NT2/D1 (cell line): ENCODE data around the gene PTPRT.

Experiments
- SUZ12 ChIP-seq: IDR thresholded peaks from 2 replicates; pipeline ENCODE4 v1.6.1; 2011; ENCODE audit not compliant: insufficient read length, insufficient read depth; ENCODE audit errors: extremely low read depth
- YY1 ChIP-seq: IDR thresholded peaks from 2 replicates; pipeline ENCODE4 v1.6.1; 2011; ENCODE audit not compliant: insufficient read length, insufficient read depth
- ZNF274 ChIP-seq: IDR thresholded peaks from 2 replicates; pipeline ENCODE4 v1.6.1; 2011; ENCODE audit warnings: mild to moderate bottlenecking, low read depth, low read length

- TF ChIP-seq YY1, result no peak
- no peak for TF ChIP-seq SUZ12
- no peak for TF ChIP-seq ZNF274
These were observed 919.2 kb downstream of the PTPRT start for GRCh38 chr20:42270539-42270938.
